ENCODE measurements around the gene ROPN1. TPM values are rescaled to one million over a fixed set of nuclear protein-coding genes. Genes with fewer than 3 reads are reported as not detected.
"Not testable (repeated sequence)": the region's sequence is repeated elsewhere in the genome, so short reads cannot be mapped to it uniquely, and the experiment has no call there.

ROPN1 gene
- total RNA-seq, result not detected
- not detected for total RNA-seq (2013)

- DNase-seq; H3K4me3 ChIP-seq (ENCODE audit: low read length); H3K9me3 Mint-ChIP-seq; H3K27ac ChIP-seq (ENCODE audit: low read length); H3K27me3 ChIP-seq (ENCODE audit: control insufficient read depth, insufficient read depth, low read length); H3K4me1 ChIP-seq (ENCODE audit: control insufficient read depth, insufficient read depth, low read length); H3K9me3 ChIP-seq (ENCODE audit: control insufficient read depth, insufficient read depth, low read length); H3K36me3 Mint-ChIP-seq; H3K36me3 ChIP-seq (ENCODE audit: control insufficient read depth, insufficient read depth, low read length); intact Hi-C loops (cut with micrococcal nuclease); H3K4me1 Mint-ChIP-seq; H3K27ac Mint-ChIP-seq: not testable (repeated sequence)
- WGBS (ENCODE audit: insufficient coverage), result no CpG with 5 or more reads among the region's 49 CpGs
- peaks cover 27 to 39% of the 10 kb centered on the region in 2 donors for H3K27me3 Mint-ChIP-seq (ENCODE audit: low read depth in 2 of 2)
- peak; percentile 84 to 98 (median 97) for ATAC-seq
- peak within 1 kb of the TSS; percentile 71 for H3K4me3 Mint-ChIP-seq
Observed at GRCh38 chr3:123991730-123992588, at the start of gene ROPN1. Gene ROPN1 (minus strand): TSS chr3:123992124. CDS start chr3:123980481, 11,643 bp downstream.

- no peak overlapping the region for H3K4me3 Mint-ChIP-seq
Observed at GRCh38 chr3:124041553-124041952, 49.6 kb upstream of the ROPN1 start.

GRCh38 chr3:124037326-124037725 lies 45.4 kb upstream of the ROPN1 start:
- Histone ChIP-seq H3K36me3 (ENCODE audit: control insufficient read depth, insufficient read depth, low read length) (no peaks in the 10 kb centered on the region), H3K9me3 (ENCODE audit: control insufficient read depth, insufficient read depth, low read length) (no peaks in the 10 kb centered on the region), H3K27ac (ENCODE audit: low read length) (no peak overlapping the region), H3K27me3 (ENCODE audit: control insufficient read depth, insufficient read depth, low read length) (peaks cover 32% of the 10 kb centered on the region), H3K4me1 (ENCODE audit: control insufficient read depth, insufficient read depth, low read length) (peaks cover 5% of the 10 kb centered on the region), H3K4me3 (ENCODE audit: low read length) (no peak overlapping the region)
- intact Hi-C loops (cut with micrococcal nuclease), result no loop called here
- peaks cover 4 to 16% of the 10 kb centered on the region in 2 donors for H3K27me3 Mint-ChIP-seq (ENCODE audit: low read depth in 2 of 2)
- DNase-seq (no peak), ATAC-seq (no peak)
- peaks cover 0 to 3% of the 10 kb centered on the region in 2 donors for H3K9me3 Mint-ChIP-seq
- TF ChIP-seq CTCF (IDR thresholded peaks at IDR 0.05), result no peak
- no peaks in the 10 kb centered on the region for H3K36me3 Mint-ChIP-seq
- peaks cover 0 to 10% of the 10 kb centered on the region in 2 donors for H3K4me1 Mint-ChIP-seq
- H3K4me3 Mint-ChIP-seq, result no peak overlapping the region
- H3K27ac Mint-ChIP-seq, result no peak overlapping the region

More at GRCh38 chr3:124041553-124041952, 49.6 kb upstream of the ROPN1 start:
- Mint-ChIP-seq H3K9me3 (no peaks in the 10 kb centered on the region), H3K27me3 (ENCODE audit: low read depth in 2 of 2) (peaks cover 8 to 13% of the 10 kb centered on the region in 2 donors), H3K4me1 (no peaks in the 10 kb centered on the region), H3K36me3 (no peaks in the 10 kb centered on the region), H3K27ac (no peak overlapping the region)
- no peak overlapping the region for H3K27ac ChIP-seq (ENCODE audit: low read length)
- peaks cover 12% of the 10 kb centered on the region for H3K27me3 ChIP-seq (ENCODE audit: control insufficient read depth, insufficient read depth, low read length)
- DNase-seq, result no peak
- H3K4me3 ChIP-seq (ENCODE audit: low read length), result no peak overlapping the region
- 92% methylated on average over 5 of the region's 5 CpGs for WGBS (ENCODE audit: insufficient coverage)
- H3K9me3 ChIP-seq (ENCODE audit: control insufficient read depth, insufficient read depth, low read length), result no peaks in the 10 kb centered on the region
- TF ChIP-seq CTCF (IDR thresholded peaks at IDR 0.05), result no peak
- no peak for ATAC-seq
- intact Hi-C loops (cut with micrococcal nuclease), result no loop called here
- H3K36me3 ChIP-seq (ENCODE audit: control insufficient read depth, insufficient read depth, low read length), result no peaks in the 10 kb centered on the region
- no peaks in the 10 kb centered on the region for H3K4me1 ChIP-seq (ENCODE audit: control insufficient read depth, insufficient read depth, low read length)

GRCh38 chr3:124036214-124036613 lies 44.3 kb upstream of the ROPN1 start:
- peaks cover 0 to 13% of the 10 kb centered on the region in 2 donors for H3K4me1 Mint-ChIP-seq
- H3K27ac Mint-ChIP-seq; H3K9me3 ChIP-seq (ENCODE audit: control insufficient read depth, insufficient read depth, low read length); intact Hi-C loops (cut with micrococcal nuclease); H3K36me3 ChIP-seq (ENCODE audit: control insufficient read depth, insufficient read depth, low read length); ATAC-seq; H3K4me1 ChIP-seq (ENCODE audit: control insufficient read depth, insufficient read depth, low read length); H3K4me3 ChIP-seq (ENCODE audit: low read length); DNase-seq; H3K36me3 Mint-ChIP-seq; H3K9me3 Mint-ChIP-seq; H3K27ac ChIP-seq (ENCODE audit: low read length): not testable (repeated sequence)
- peaks cover 15 to 23% of the 10 kb centered on the region in 2 donors for H3K27me3 Mint-ChIP-seq (ENCODE audit: low read depth in 2 of 2)
- peaks cover 39% of the 10 kb centered on the region for H3K27me3 ChIP-seq (ENCODE audit: control insufficient read depth, insufficient read depth, low read length)
- WGBS (ENCODE audit: insufficient coverage), result no CpG with 5 or more reads among the region's 3 CpGs
- H3K4me3 Mint-ChIP-seq, result peak overlapping the region; percentile 25
